C1 segment of cervical spinal cord (tissue), 14 donors: ENCODE data around the gene NEU1.
"Not testable (repeated sequence)": the region's sequence is repeated elsewhere in the genome, so short reads cannot be mapped to it uniquely, and the experiment has no call there.

Source experiments
- DNase-seq, 14 donors: peaks; one replicate each; lab custom pipeline; 2025; lab: John Stamatoyannopoulos, UW

Gene NEU1

GRCh38 chr6:31862344-31863235 is at the start of gene NEU1:
TSS of gene NEU1 (minus strand) at chr6:31862821. CDS start at chr6:31862776, 45 bp downstream.
- DNase-seq = peak; percentile 94 to 100 (median 100)

DNA sequence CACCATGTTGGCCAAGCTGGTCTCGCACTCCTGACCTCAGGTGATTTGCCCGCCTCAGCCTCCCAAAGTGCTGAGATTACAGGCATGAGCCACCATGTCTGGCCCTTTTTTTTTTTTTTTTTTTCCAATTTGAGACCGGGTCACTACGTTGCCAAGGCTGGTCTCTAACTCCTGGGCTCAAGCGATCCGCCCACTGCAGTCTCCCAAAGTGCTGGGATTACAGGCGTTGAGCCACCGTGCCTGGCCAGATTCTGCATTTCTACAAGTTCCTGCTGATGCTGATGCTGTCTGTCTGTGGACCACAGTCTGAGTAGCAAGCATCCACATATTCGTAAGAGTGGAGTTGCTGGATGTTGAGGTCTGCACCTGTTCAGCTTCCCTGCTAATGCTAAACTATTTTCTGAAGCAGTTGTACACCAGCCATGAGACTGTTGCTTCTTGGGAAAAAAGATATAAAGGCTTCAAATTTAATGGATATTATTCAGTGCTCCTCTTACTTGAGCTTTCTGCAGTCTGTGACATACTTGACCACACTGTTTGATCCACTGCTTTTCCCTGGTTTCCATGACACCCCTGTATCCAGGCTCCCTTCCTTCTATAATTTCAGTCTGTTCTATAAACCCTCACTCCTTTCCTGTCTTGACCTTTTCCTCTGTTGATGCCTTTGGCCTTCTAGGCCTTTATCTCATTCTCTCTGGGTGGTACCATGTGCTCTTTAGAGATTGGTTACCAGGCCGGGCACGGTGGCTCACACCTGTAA is 49.4 kb upstream of the NEU1 start:
- DNase-seq = no peak

GRCh38 chr6:31909298-31909697 is 46.7 kb upstream of the NEU1 start:
- DNase-seq = not testable (repeated sequence)

DNA sequence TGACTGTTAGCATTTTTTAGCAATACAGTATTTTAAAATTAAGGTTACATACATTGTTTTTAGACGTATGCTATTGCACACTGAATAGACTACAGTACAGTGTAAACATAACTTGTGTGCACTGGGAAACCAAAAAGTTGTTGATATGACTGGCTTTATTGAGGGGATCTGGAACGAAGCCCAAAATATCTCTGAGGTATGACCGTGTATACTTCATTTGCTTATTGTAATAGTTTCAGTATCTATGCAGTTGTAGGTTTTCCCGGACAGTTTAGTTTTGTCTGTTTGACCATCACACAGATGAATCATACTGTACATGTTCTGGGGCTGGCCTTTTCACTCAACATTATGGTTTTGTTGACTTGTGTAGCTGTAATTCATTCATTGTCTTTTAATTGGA is 46.2 kb upstream of the NEU1 start:
- DNase-seq = no peak

DNA sequence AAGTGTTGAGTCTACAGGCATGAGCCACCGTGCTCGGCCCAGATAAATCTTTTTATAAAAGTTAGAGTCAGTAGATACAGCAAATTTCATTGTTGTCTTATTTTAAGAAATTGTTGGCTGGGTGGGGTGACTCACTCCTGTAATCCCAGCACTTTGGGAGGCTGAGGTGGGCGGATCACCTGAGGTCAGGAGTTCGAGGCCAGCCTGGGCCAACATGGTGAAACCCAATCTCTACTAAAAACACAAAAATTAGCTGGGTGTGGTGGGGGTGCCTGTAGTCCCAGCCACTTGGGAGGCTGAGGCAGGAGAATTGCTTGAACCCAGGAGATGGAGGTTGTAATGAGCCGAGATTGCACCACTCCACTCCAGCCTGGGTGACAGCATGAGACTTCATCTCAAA is 45.6 kb upstream of the NEU1 start:
- not testable (repeated sequence) for DNase-seq

GRCh38 chr6:31907158-31907813 is 44.7 kb upstream of the NEU1 start:
- DNase-seq = no peak

GRCh38 chr6:31906727-31907126 is 44.1 kb upstream of the NEU1 start:
- not testable (repeated sequence) for DNase-seq

DNA sequence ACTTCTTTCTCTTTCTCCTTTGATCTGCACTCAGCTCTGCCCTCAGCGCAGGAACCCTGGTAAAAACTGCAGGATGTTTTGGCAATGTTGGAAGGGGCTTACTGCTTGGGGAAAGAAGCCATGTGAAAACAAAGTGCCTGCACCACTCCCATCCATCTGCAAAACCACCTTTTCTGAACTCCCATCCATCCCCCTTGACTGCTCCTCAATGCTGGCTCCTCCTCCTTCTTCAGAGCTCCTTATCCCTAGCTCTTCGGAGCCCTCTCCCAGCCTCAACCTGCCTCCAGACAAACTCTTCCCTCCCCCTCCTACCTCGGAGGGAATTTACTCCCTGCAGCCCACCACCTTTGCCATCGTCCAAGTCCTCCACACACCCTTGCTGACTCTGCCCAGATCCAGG is 43.5 kb upstream of the NEU1 start:
- no peak for DNase-seq

DNA sequence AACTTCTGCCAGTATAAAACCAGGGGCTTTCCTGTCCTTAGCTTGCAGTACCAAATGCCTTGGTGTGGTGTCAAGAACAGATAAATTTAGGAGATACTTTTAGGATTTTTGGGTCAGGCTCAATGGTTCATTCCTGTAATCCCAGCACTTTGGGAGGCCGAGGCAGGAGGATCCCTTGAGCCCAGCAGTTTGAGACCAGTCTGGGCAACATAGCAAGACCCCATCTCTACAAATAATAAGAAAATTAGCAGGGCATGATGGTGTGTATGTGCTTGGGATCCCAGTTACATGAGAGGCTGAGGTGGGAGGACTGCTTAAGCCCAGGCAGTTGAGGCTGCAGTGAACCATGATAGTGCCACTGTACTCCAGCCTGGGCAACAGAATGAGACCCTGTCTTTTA is 42.4 kb upstream of the NEU1 start:
- DNase-seq = no peak

- no peak for DNase-seq
Measured at GRCh38 chr6:31903957-31904356, 41.3 kb upstream of the NEU1 start.

GRCh38 chr6:31901953-31902643 is 39.5 kb upstream of the NEU1 start, which contains the start of gene ZBTB12:
TSS of gene ZBTB12 (minus strand) at chr6:31902086. CDS start at chr6:31901305, 781 bp downstream.
- peak; percentile 47 to 97 (median 92) for DNase-seq

GRCh38 chr6:31901415-31901952 is 38.9 kb upstream of the NEU1 start:
- peak in 10 of 14 donors; percentile 10 to 76 (median 56) for DNase-seq

GRCh38 chr6:31900917-31901414 is 38.3 kb upstream of the NEU1 start:
- peak in 5 of 14 donors; percentile 6 to 66 (median 22) for DNase-seq

- DNase-seq = no peak
Measured at GRCh38 chr6:31899882-31900722, 37.5 kb upstream of the NEU1 start.

DNA sequence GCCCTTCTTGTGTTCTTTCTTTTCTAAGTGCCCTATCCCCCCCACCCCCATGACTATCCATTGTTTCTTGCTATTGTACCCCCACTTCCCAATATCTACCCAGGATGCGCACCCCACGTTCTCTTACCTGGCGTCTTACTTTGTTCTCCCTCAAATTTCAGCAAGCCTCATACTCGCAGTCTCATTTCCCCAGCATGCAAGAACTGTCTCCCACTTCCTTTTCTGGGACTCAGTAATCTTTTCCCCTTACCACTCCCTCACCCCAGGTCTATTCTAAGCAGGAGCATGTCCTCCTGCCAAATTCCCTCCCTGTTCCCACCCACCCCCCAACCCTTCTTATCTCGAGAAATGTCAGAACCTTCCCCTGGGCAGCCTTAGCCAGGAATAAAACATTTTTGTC is 36.6 kb upstream of the NEU1 start:
- DNase-seq = no peak

DNA sequence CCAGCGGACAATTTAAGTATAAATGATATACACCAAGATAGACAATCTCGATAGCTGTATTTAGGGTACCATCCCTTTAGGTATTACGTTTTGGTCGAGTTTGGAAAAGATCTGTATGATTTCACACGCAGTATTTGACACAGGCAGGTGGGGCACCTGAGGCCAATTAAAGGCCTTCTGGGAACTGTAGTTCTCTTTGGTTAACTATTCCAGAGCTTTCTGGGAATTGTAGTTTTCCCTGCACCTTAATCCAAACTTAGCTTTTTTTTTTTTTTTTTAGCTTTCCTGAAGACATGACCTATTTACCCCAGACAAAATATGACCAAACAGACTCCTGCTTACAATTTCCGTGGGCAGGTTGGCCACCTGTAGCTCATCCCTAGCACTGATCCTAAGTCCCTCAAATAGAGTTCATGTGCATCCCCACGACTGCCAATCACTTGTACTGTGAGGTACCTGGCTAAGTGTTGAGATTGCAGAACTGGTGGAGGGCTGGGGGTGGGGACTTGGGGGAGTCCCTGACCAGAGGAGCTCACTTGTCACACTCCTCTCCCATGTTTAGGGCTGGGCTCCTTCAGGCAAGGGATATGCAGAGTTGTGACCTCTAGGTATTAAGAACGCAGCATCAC is 35.9 kb upstream of the NEU1 start:
- DNase-seq = peak in 2 of 14 donors; percentile 16 to 79

DNA sequence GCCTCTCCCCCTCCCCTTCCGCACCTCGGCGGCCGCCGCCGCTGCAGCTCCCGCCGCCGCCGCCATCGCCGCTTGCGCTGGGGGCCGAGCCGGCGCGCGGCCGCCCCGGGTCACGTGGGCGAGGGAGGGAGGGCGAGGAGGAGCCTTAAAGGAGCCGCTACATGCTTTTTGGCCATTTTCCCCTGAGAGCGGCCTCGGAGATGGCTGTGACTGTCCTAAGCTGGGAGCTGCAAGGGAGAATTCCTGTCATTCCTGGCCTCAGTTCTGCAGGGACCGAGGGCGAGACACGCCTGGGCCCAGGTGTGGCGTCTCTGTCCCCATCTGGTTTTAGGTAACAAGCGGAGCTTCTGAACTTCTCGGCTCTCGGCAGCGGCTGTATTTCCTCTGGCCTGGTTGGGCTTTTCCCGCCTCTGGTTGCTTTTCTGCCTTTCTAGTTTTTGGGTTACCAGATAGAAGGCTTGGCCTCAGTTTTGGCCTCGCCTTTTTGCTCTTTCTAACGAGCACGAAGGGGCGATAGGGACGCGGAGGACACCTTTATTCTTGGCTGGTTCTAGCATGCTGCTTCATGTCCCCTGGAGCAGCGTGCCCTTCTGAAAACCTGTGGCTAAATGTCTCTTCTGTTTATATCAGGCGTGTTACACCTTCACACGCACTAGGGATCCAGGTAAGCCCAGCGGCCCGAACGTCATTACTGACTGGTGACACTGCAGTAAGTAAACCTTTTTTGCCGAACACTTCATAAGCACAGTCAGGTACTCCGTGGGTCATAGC is 35.2 kb upstream of the NEU1 start, which contains the start of gene EHMT2:
Gene EHMT2 (minus strand): TSS at position 87 of the 771 bp plus-strand sequence. CDS start 21 bp downstream, at position 66.
- DNase-seq = peak; percentile 42 to 91 (median 80)

- peak in 1 of 14 donors; percentile 28 for DNase-seq
Measured at GRCh38 chr6:31896856-31897611, 34.4 kb upstream of the NEU1 start.
